Measurements from ENCODE around the gene SLC6A2.
"Not testable (repeated sequence)": the region's sequence is repeated elsewhere in the genome, so short reads cannot be mapped to it uniquely, and the experiment has no call there.

The SLC6A2 gene

GRCh38 chr16:55734665-55735064, 78.9 kb downstream of the SLC6A2 start:
- no peaks in the 10 kb centered on the region for H3K9me3 ChIP-seq (ENCODE audit: control insufficient read depth in 2 of 2, low read length in 2 of 2)
- H3K27ac ChIP-seq (ENCODE audit: low read depth in 2 of 2, low read length in 2 of 2), result no peak overlapping the region
- no peaks in the 10 kb centered on the region for H3K36me3 ChIP-seq (ENCODE audit: control insufficient read depth in 2 of 2, insufficient read depth in 2 of 2, low read length in 2 of 2)
- H3K27me3 ChIP-seq (ENCODE audit: control insufficient read depth in 2 of 2, insufficient read depth in 2 of 2, low read length in 2 of 2), result peaks cover 0 to 2% of the 10 kb centered on the region in 2 donors
- H3K4me1 ChIP-seq (ENCODE audit: control insufficient read depth in 2 of 2, insufficient read depth in 2 of 2, low read length in 2 of 2), result no peaks in the 10 kb centered on the region
- H3K9ac ChIP-seq (ENCODE audit: low read depth in 1 of 2, low read length in 2 of 2), result no peak overlapping the region
- H3K4me3 ChIP-seq (ENCODE audit: low read length in 2 of 2), result no peak overlapping the region

- Histone ChIP-seq H3K9ac (ENCODE audit: low read depth in 1 of 2, low read length in 2 of 2) (no peak overlapping the region), H3K27ac (ENCODE audit: low read depth in 2 of 2, low read length in 2 of 2) (no peak overlapping the region), H3K36me3 (ENCODE audit: control insufficient read depth in 2 of 2, insufficient read depth in 2 of 2, low read length in 2 of 2) (no peaks in the 10 kb centered on the region), H3K4me1 (ENCODE audit: control insufficient read depth in 2 of 2, insufficient read depth in 2 of 2, low read length in 2 of 2) (no peaks in the 10 kb centered on the region), H3K9me3 (ENCODE audit: control insufficient read depth in 2 of 2, low read length in 2 of 2) (no peaks in the 10 kb centered on the region), H3K4me3 (ENCODE audit: low read length in 2 of 2) (no peak overlapping the region), H3K27me3 (ENCODE audit: control insufficient read depth in 2 of 2, insufficient read depth in 2 of 2, low read length in 2 of 2) (peaks cover 2% of the 10 kb centered on the region in 2 donors)
These were observed 79.5 kb downstream of the SLC6A2 start for GRCh38 chr16:55735120-55735781.

GRCh38 chr16:55736671-55737070, 80.9 kb downstream of the SLC6A2 start:
- H3K27me3 ChIP-seq (ENCODE audit: control insufficient read depth in 2 of 2, insufficient read depth in 2 of 2, low read length in 2 of 2), result peaks cover 2 to 3% of the 10 kb centered on the region in 2 donors
- H3K9me3 ChIP-seq (ENCODE audit: control insufficient read depth in 2 of 2, low read length in 2 of 2), result no peaks in the 10 kb centered on the region
- no peak overlapping the region for H3K9ac ChIP-seq (ENCODE audit: low read depth in 1 of 2, low read length in 2 of 2)
- H3K4me3 ChIP-seq (ENCODE audit: low read length in 2 of 2), result no peak overlapping the region
- H3K4me1 ChIP-seq (ENCODE audit: control insufficient read depth in 2 of 2, insufficient read depth in 2 of 2, low read length in 2 of 2), result no peaks in the 10 kb centered on the region
- H3K27ac ChIP-seq (ENCODE audit: low read depth in 2 of 2, low read length in 2 of 2), result no peak overlapping the region
- H3K36me3 ChIP-seq (ENCODE audit: control insufficient read depth in 2 of 2, insufficient read depth in 2 of 2, low read length in 2 of 2), result no peaks in the 10 kb centered on the region

GRCh38 chr16:55737318-55737717, 81.5 kb downstream of the SLC6A2 start:
- H3K9me3 ChIP-seq (ENCODE audit: control insufficient read depth in 2 of 2, low read length in 2 of 2), result no peaks in the 10 kb centered on the region
- H3K27ac ChIP-seq (ENCODE audit: low read depth in 2 of 2, low read length in 2 of 2), result no peak overlapping the region
- no peaks in the 10 kb centered on the region for H3K36me3 ChIP-seq (ENCODE audit: control insufficient read depth in 2 of 2, insufficient read depth in 2 of 2, low read length in 2 of 2)
- no peak overlapping the region for H3K9ac ChIP-seq (ENCODE audit: low read depth in 1 of 2, low read length in 2 of 2)
- no peak overlapping the region for H3K4me3 ChIP-seq (ENCODE audit: low read length in 2 of 2)
- H3K4me1 ChIP-seq (ENCODE audit: control insufficient read depth in 2 of 2, insufficient read depth in 2 of 2, low read length in 2 of 2), result no peaks in the 10 kb centered on the region
- peaks cover 2 to 3% of the 10 kb centered on the region in 2 donors for H3K27me3 ChIP-seq (ENCODE audit: control insufficient read depth in 2 of 2, insufficient read depth in 2 of 2, low read length in 2 of 2)

GRCh38 chr16:55737966-55738365, 82.2 kb downstream of the SLC6A2 start:
- H3K36me3 ChIP-seq (ENCODE audit: control insufficient read depth in 2 of 2, insufficient read depth in 2 of 2, low read length in 2 of 2), result no peaks in the 10 kb centered on the region
- H3K27ac ChIP-seq (ENCODE audit: low read depth in 2 of 2, low read length in 2 of 2), result no peak overlapping the region

GRCh38 chr16:55746081-55746480, 90.3 kb downstream of the SLC6A2 start:
- Histone ChIP-seq H3K27ac (ENCODE audit: low read depth in 2 of 2, low read length in 2 of 2) (no peak overlapping the region), H3K9ac (ENCODE audit: low read depth in 1 of 2, low read length in 2 of 2) (no peak overlapping the region), H3K27me3 (ENCODE audit: control insufficient read depth in 2 of 2, insufficient read depth in 2 of 2, low read length in 2 of 2) (no peaks in the 10 kb centered on the region), H3K36me3 (ENCODE audit: control insufficient read depth in 2 of 2, insufficient read depth in 2 of 2, low read length in 2 of 2) (no peaks in the 10 kb centered on the region), H3K4me3 (ENCODE audit: low read length in 2 of 2) (no peak overlapping the region), H3K9me3 (ENCODE audit: control insufficient read depth in 2 of 2, low read length in 2 of 2) (no peaks in the 10 kb centered on the region), H3K4me1 (ENCODE audit: control insufficient read depth in 2 of 2, insufficient read depth in 2 of 2, low read length in 2 of 2) (no peaks in the 10 kb centered on the region)

More at GRCh38 chr16:55737966-55738365, 82.2 kb downstream of the SLC6A2 start:
- no peak overlapping the region for H3K9ac ChIP-seq (ENCODE audit: low read depth in 1 of 2, low read length in 2 of 2)
- H3K4me1 ChIP-seq (ENCODE audit: control insufficient read depth in 2 of 2, insufficient read depth in 2 of 2, low read length in 2 of 2), result no peaks in the 10 kb centered on the region
- H3K4me3 ChIP-seq (ENCODE audit: low read length in 2 of 2), result no peak overlapping the region
- peaks cover 2 to 3% of the 10 kb centered on the region in 2 donors for H3K27me3 ChIP-seq (ENCODE audit: control insufficient read depth in 2 of 2, insufficient read depth in 2 of 2, low read length in 2 of 2)
- H3K9me3 ChIP-seq (ENCODE audit: control insufficient read depth in 2 of 2, low read length in 2 of 2), result no peaks in the 10 kb centered on the region

GRCh38 chr16:55747785-55748184, 92.0 kb downstream of the SLC6A2 start:
- Histone ChIP-seq H3K9ac (ENCODE audit: low read depth in 1 of 2, low read length in 2 of 2) (no peak overlapping the region), H3K9me3 (ENCODE audit: control insufficient read depth in 2 of 2, low read length in 2 of 2) (no peaks in the 10 kb centered on the region), H3K36me3 (ENCODE audit: control insufficient read depth in 2 of 2, insufficient read depth in 2 of 2, low read length in 2 of 2) (no peaks in the 10 kb centered on the region), H3K27me3 (ENCODE audit: control insufficient read depth in 2 of 2, insufficient read depth in 2 of 2, low read length in 2 of 2) (no peaks in the 10 kb centered on the region), H3K27ac (ENCODE audit: low read depth in 2 of 2, low read length in 2 of 2) (no peak overlapping the region), H3K4me1 (ENCODE audit: control insufficient read depth in 2 of 2, insufficient read depth in 2 of 2, low read length in 2 of 2) (no peaks in the 10 kb centered on the region), H3K4me3 (ENCODE audit: low read length in 2 of 2) (no peak overlapping the region)

GRCh38 chr16:55752465-55753144, 96.8 kb downstream of the SLC6A2 start:
- H3K4me3 ChIP-seq (ENCODE audit: low read length in 2 of 2); H3K4me1 ChIP-seq (ENCODE audit: control insufficient read depth in 2 of 2, insufficient read depth in 2 of 2, low read length in 2 of 2); H3K27me3 ChIP-seq (ENCODE audit: control insufficient read depth in 2 of 2, insufficient read depth in 2 of 2, low read length in 2 of 2); H3K27ac ChIP-seq (ENCODE audit: low read depth in 2 of 2, low read length in 2 of 2); H3K9ac ChIP-seq (ENCODE audit: low read depth in 1 of 2, low read length in 2 of 2); H3K9me3 ChIP-seq (ENCODE audit: control insufficient read depth in 2 of 2, low read length in 2 of 2); H3K36me3 ChIP-seq (ENCODE audit: control insufficient read depth in 2 of 2, insufficient read depth in 2 of 2, low read length in 2 of 2): not testable (repeated sequence)

- H3K27me3 ChIP-seq (ENCODE audit: control insufficient read depth in 2 of 2, insufficient read depth in 2 of 2, low read length in 2 of 2); H3K36me3 ChIP-seq (ENCODE audit: control insufficient read depth in 2 of 2, insufficient read depth in 2 of 2, low read length in 2 of 2); H3K4me3 ChIP-seq (ENCODE audit: low read length in 2 of 2); H3K9me3 ChIP-seq (ENCODE audit: control insufficient read depth in 2 of 2, low read length in 2 of 2); H3K9ac ChIP-seq (ENCODE audit: low read depth in 1 of 2, low read length in 2 of 2); H3K4me1 ChIP-seq (ENCODE audit: control insufficient read depth in 2 of 2, insufficient read depth in 2 of 2, low read length in 2 of 2); H3K27ac ChIP-seq (ENCODE audit: low read depth in 2 of 2, low read length in 2 of 2): not testable (repeated sequence)
These were observed 97.4 kb downstream of the SLC6A2 start for GRCh38 chr16:55753145-55753631.
